HG03565 (cell line): ENCODE measurements around the gene SPECC1.
"Not testable (repeated sequence)": the region's sequence is repeated elsewhere in the genome, so short reads cannot be mapped to it uniquely, and the experiment has no call there.

ENCODE experiments used
- ATAC-seq: cut with Tn5 transposase; IDR thresholded peaks from one replicate; pipeline ENCODE4 v1.9.1; 2021; ENCODE audit warnings: mild to moderate bottlenecking, moderate library complexity; ENCODE audit not compliant: unreplicated experiment

The SPECC1 gene

DNA sequence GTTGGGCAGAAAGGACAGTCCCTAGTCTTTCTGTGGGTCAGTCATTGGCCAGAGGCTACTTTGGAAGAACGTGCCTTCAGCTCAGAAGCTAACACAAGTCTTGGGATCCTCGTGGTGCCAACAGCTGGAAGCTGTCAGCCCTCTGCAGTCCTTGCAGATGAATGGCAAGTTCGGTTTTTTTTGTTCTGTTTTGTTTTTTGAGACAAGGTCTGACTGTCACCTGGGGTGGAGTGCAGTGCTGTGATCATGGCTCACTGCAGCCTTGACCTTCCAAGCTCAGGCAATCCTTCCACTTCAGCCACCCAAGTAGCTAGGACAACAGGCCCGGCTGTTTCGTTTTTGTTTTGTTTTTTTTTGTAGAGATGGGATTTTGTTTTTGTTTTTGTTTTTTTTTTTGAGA, 149.4 kb downstream of the SPECC1 start:
- ATAC-seq: no peak

- no peak for ATAC-seq
Measured at GRCh38 chr17:20159406-20160069, 150.4 kb downstream of the SPECC1 start.

DNA sequence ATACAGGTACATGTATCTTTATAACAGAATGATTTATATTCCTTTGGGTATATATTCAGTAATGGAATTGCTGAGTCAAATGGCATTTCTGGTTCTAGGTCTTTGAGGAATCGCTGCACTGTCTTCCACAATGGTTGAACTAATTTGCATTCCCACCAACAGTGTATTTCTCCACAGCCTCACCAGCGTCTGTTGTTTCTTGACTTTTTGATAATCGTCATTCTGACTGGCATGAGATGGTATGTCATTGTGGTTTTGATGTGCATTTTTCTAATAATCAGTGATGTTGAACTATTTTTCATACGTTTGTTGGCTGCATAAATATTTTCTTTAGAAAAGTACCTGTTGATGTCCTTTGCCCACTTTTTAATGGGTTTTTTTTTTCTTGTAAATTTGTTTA, 156.4 kb downstream of the SPECC1 start:
- not testable (repeated sequence) for ATAC-seq

DNA sequence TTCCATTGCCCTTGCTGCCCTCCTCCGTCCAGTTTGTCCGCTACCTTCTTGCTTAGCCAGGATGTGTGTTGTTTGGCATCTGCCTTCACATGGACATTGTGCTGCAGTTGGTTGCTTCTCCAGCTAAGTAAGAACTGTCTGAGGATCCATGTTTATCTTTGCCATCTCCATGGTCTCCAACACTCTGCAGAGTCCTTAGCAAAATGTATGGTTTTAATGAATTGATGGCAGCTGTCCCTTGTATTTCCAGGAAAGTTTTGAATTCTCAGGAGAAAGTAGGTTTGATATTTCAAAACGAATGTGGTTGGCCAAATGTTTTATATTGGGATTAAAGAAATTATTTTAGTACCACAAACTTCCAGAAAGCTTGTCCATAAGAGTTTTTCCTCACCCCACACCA, 160.9 kb downstream of the SPECC1 start:
- no peak for ATAC-seq

GRCh38 chr17:20171741-20172365, 162.7 kb downstream of the SPECC1 start:
- no peak for ATAC-seq

DNA sequence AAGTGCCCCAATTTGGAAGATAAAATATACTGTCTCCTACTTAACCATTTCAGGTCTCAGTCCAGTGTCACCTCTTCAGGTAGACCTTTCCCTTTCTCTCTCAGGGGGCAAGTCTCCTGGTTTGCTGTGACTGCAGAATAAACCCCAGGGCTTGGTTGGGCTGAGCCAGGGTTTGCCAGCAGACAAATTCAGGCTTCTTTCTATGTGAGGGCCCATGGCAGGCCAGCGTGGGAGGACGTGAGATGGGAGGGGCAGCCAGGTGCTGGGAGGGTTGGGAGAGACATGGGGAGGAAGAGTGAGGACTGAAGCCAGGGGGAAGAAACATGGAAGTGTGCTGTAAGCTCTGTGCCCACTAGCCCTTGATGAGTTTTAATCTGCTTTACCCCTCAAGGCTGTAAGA, 163.2 kb downstream of the SPECC1 start:
- ATAC-seq: no peak

GRCh38 chr17:20173091-20173490, 163.9 kb downstream of the SPECC1 start:
- ATAC-seq: no peak

DNA sequence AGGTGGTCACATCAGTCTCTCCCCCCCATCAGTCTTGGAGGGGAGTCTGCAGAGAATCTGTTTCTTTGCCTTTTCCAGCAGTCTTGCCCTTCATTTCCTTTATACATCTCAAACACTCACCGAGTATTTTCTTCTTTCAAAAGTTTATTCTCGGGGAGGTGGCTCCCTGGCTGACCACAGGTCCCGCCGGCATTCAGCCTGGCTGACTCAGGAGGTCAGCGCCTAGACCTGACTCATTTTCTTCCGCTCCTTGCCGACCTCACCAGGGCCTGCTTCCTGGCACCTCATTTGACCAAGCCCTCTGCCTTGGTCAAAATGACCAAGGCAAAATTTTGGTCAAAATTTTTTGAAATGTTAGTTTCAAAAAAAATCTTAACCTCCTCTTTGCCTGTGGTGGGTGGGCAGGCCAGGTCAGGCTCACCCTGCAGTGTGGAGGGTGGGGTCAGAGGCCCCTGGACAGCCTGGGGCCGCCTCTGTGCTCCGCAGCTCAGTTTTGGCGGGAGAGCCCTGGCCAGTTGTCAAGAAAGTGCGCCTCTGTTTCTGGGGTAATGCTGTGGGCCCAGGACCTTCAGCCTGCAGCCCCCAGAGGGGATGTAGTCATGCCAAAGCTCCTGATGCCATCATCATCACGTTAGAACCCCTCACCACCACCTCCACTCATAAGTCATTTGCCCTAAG, 165.6 kb downstream of the SPECC1 start:
- no peak for ATAC-seq

- no peak for ATAC-seq
Measured at GRCh38 chr17:20179041-20179440, 169.9 kb downstream of the SPECC1 start.

GRCh38 chr17:20180661-20181060, 171.5 kb downstream of the SPECC1 start:
- ATAC-seq: no peak

DNA sequence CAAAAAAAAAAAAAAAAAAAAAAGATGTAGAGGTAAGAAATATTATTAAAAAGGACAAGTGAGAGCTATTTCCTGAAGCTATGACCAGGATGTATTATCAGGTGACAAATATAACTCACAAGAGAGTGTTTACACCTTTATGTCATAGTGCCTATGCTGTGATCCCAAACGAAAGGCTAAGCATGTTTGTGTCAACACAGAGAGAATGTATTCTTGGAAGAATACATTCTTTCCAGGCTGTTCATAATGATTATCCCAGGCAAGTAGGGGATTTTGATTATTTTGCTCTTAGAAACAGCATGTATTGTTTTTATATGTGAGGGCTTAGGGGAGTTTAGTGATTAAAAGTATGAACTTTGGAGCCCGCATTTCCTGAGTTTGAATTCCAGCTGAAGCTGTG, 175.0 kb downstream of the SPECC1 start:
- ATAC-seq: no peak

DNA sequence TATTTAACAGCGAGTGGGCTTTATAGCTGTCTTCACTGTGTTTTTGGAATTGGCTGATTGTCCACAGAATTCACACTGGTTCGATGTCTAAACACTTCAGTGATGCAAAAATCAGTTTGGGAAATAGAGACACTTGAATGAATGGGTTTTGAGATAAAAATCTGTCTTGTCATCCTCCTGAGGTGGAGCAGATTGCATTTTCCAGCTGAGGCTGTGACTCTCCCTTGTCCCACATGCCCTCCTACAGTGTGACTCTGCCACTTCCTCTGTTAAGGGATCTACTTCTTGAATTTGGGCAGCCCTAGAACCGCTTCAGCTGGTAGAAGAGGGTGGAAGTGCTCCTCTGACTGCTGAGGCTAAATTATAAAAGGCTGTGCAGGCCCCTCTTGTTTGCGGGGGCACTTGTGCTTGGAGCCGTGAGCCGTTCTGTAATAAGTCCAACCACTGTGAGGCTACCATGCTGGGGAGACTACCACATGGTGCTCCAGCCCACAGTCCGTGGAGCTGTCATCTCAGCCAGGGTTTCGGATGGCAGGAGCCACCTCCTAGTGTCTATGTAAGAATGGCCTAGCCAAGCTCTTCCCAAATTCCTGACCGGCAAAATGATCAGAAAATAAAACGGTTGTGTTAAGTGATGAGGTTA, 175.9 kb downstream of the SPECC1 start:
- no peak for ATAC-seq

- ATAC-seq: no peak
Measured at GRCh38 chr17:20187049-20187448, 177.9 kb downstream of the SPECC1 start.

DNA sequence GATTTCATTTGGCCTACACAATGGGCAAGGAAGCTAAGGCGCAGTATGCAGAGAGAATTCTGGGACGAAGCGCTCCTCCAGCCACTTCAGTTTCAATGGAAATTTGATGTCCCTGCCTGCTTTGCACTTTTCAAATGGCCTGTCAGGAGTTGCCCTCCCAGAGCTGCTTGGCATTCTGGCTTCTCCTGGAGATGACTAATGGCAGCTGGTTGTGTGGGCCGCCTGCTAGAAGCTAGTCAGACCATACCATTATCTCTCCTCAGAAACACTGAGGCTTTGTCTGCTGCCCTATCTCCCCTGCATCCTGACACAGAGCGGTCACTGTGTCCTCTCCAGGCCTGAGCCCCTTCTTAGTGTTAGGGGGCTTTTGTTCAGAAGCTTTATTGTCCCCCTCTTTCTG, 180.1 kb downstream of the SPECC1 start:
- no peak for ATAC-seq

GRCh38 chr17:20189979-20190378, 180.8 kb downstream of the SPECC1 start:
- no peak for ATAC-seq

DNA sequence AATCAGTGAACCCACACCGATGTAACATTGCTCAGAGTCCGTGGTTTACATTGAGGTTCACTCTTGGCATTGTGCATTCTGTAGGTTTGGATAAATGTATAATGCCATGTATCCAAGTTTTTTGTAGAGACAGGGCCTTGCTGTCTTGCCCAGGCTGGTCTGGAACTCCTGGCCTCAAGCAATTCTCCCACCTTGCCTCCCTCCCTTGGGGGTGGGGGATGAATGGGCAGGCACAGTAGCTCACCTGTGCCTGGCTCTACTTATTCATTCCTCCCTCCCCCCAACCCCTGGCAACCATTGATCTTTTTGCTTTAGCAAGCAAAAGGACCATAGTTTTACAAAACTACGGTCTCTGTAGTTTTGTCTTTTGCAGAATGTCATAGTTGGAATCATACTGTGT, 181.4 kb downstream of the SPECC1 start:
- ATAC-seq: no peak

DNA sequence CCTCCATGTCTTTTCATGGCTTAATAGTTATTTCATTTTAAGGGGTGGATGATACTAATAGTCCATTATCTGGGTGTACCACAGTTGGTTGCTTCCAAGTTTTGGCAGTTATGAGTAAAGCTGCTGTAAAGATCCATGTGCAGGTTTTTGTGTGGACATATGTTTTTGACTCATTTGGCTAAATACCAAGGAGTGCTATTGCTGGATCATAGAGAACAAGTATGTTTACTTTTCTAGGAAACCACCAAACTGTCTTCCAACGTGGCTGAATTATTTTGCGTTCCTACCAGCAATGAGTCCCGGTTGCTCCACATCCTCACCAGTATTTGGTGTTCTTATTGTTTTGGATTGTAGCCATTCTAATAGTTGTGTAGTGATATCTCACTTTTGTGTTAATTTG, 181.9 kb downstream of the SPECC1 start:
- no peak for ATAC-seq

- not testable (repeated sequence) for ATAC-seq
Measured at GRCh38 chr17:20196286-20196685, 187.1 kb downstream of the SPECC1 start.

DNA sequence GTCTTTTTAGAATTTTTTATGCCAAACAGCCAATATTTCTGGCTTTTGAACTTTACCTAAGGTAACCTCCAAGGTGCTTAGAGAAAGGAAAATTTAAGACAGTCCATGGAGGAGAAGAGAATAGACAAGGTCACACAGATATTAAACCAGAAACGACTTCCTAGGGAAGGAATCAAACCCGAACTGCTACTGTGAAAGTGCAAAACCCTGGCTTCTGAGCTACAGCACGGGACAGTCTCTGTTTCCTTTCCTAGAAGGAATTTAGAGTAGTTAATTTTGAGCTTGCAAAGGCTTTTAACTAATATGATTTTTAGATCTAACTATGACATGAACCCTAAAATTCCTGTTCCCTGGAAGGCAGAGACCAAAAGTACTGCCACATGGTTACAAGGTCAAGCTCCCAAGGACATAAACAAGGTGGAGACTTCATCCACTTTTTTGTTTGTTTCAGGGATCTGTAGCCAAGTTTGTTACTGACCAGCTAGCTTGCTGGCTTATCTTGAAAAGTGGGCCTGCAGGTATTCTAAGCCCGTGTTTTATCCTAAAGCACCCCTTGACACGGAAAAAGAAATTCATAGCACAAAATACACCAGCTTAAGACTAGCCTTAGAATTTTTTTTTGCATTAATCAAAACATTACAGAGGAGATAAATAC, 188.2 kb downstream of the SPECC1 start:
- no peak for ATAC-seq

- ATAC-seq: no peak
Measured at GRCh38 chr17:20200016-20200795, 191.0 kb downstream of the SPECC1 start.
